HG03521 (cell line): ENCODE measurements around the gene HSPA6.
A peak's percentile ranks its signal among the peaks of the same experiment; 100 is the strongest.
"Not testable (repeated sequence)": the region's sequence is repeated elsewhere in the genome, so short reads cannot be mapped to it uniquely, and the experiment has no call there.

Source experiments
- ATAC-seq: cut with Tn5 transposase; IDR thresholded peaks from one replicate; pipeline ENCODE4 v1.9.1; 2021; ENCODE audit warnings: mild to moderate bottlenecking, moderate library complexity; ENCODE audit not compliant: unreplicated experiment

HSPA6 gene

GRCh38 chr1:161531986-161532643 is 7.8 kb downstream of the HSPA6 start:
- ATAC-seq = no peak

- not testable (repeated sequence) for ATAC-seq
Measured at GRCh38 chr1:161532644-161533567, 8.6 kb downstream of the HSPA6 start.

- not testable (repeated sequence) for ATAC-seq
Measured at GRCh38 chr1:161537068-161537669, 12.8 kb downstream of the HSPA6 start.

GRCh38 chr1:161538925-161539479 is 14.7 kb downstream of the HSPA6 start:
- ATAC-seq = not testable (repeated sequence)

- peak; percentile 54 for ATAC-seq
Measured at GRCh38 chr1:161539731-161540569, 15.6 kb downstream of the HSPA6 start.

GRCh38 chr1:161540570-161540960 is 16.2 kb downstream of the HSPA6 start:
- not testable (repeated sequence) for ATAC-seq

GRCh38 chr1:161542091-161542559 is 17.8 kb downstream of the HSPA6 start:
- peak; percentile 59 for ATAC-seq

- not testable (repeated sequence) for ATAC-seq
Measured at GRCh38 chr1:161543125-161543524, 18.8 kb downstream of the HSPA6 start.

GRCh38 chr1:161545005-161545731 is 20.8 kb downstream of the HSPA6 start:
- not testable (repeated sequence) for ATAC-seq

GRCh38 chr1:161547995-161548741 is 23.8 kb downstream of the HSPA6 start:
- not testable (repeated sequence) for ATAC-seq

GRCh38 chr1:161548749-161549406 is 24.5 kb downstream of the HSPA6 start:
- ATAC-seq = not testable (repeated sequence)

GRCh38 chr1:161549652-161550051 is 25.3 kb downstream of the HSPA6 start, which contains the start of gene FCGR3A:
FCGR3A (minus strand) TSS chr1:161549818; CDS start chr1:161549736, 82 bp downstream.
- ATAC-seq = no peak

GRCh38 chr1:161550942-161551341 is 26.6 kb downstream of the HSPA6 start:
- not testable (repeated sequence) for ATAC-seq

GRCh38 chr1:161553631-161554030 is 29.3 kb downstream of the HSPA6 start:
- ATAC-seq = not testable (repeated sequence)

GRCh38 chr1:161554340-161554739 is 30.0 kb downstream of the HSPA6 start:
- ATAC-seq = not testable (repeated sequence)

- not testable (repeated sequence) for ATAC-seq
Measured at GRCh38 chr1:161554815-161555417, 30.6 kb downstream of the HSPA6 start.

GRCh38 chr1:161556143-161556542 is 31.8 kb downstream of the HSPA6 start:
- not testable (repeated sequence) for ATAC-seq

GRCh38 chr1:161556990-161557389 is 32.6 kb downstream of the HSPA6 start:
- not testable (repeated sequence) for ATAC-seq
